A549 (cell line): ENCODE measurements around the gene MGST2. TPM values are rescaled to one million over a fixed set of nuclear protein-coding genes. Genes with fewer than 3 reads are reported as not detected.

Source experiments
- ATAC-seq, 2 experiments: fragments of 200-7000 bp in 1 of 2; fragments of >200 bp in 1 of 2; cut with Nextera tagmentation in 1 of 2; cut with Tn5 transposase in 1 of 2; 3 replicates each; pipeline versions ENCODE4 v1.8.0 to v1.9.1; 2018 to 2020; ENCODE audit warnings: mild to moderate bottlenecking in 1 of 2, moderate library complexity in 1 of 2
- CTCF ChIA-PET: fragments of 300-600 bp; sonication (Branson Sonifier 250); formaldehyde crosslinking; extraction: SDS; loops from one replicate; lab custom pipeline; 2021; ENCODE audit warnings: antibody characterized with exemption, inconsistent platforms; lab: Yijun Ruan, JAX
- POLR2A ChIA-PET: fragments of 350-600 bp; formaldehyde crosslinking; extraction: SDS; loops from one replicate; lab custom pipeline; 2021; ENCODE audit warnings: antibody characterized with exemption, inconsistent platforms; lab: Yijun Ruan, JAX
- DNase-seq, 2 experiments: peaks; one replicate each; pipeline versions ENCODE4 v3.0.0 to v3.0.0-alpha.2; 2011 to 2016; ENCODE audit warnings: low read depth in 1 of 2, low spot score in 1 of 2
- FAIRE-seq: peaks from 2 replicates; lab custom pipeline; 2011; peaks lifted over from hg19 to GRCh38; lab: Jason Lieb, UNC
- H3K27ac ChIP-seq, 2 experiments: fragments of >200 bp; sonication (Bioruptor Twin); formaldehyde crosslinking; 3 replicates each; pipeline ENCODE4 v1.5.1; 2016 to 2017
- H3K4me1 ChIP-seq: fragments of >200 bp; sonication (Bioruptor Twin); formaldehyde crosslinking; 3 replicates; pipeline ENCODE4 v1.6.1; 2016
- H3K4me2 ChIP-seq: fragments of >200 bp; sonication (Bioruptor Twin); formaldehyde crosslinking; 3 replicates; pipeline ENCODE4 v1.6.1; 2016
- H3K4me3 ChIP-seq: fragments of >200 bp; sonication (Bioruptor Twin); formaldehyde crosslinking; 3 replicates; pipeline ENCODE4 v1.5.1; 2016
- H3K9me3 ChIP-seq: fragments of >200 bp; sonication (Bioruptor Twin); formaldehyde crosslinking; 3 replicates; pipeline ENCODE4 v1.6.1; 2016
- CBX8 ChIP-seq: fragments of 200-600 bp; sonication (generic); IDR thresholded peaks from 2 replicates; pipeline ENCODE4 v1.6.1; 2016
- CHD4 ChIP-seq: fragments of 200-600 bp; sonication (generic); IDR thresholded peaks from 2 replicates; pipeline ENCODE4 v1.6.1; 2016; ENCODE audit warnings: antibody characterized with exemption, mild to moderate bottlenecking, borderline replicate concordance
- EHF ChIP-seq: fragments of 250-450 bp; sonication (Bioruptor Pico); IDR thresholded peaks from 2 replicates; pipeline ENCODE4 v1.5.0; 2020; ENCODE audit warnings: mild to moderate bottlenecking
- FOSL2 ChIP-seq, 2 experiments: fragments of 450-650 bp in 1 of 2; fragments of >200 bp in 1 of 2; sonication (Bioruptor Twin) in 1 of 2; formaldehyde crosslinking; IDR thresholded peaks; 2 replicates each; pipeline versions ENCODE4 v1.5.0 to v1.6.1; 2016 to 2020; ENCODE audit warnings: mild to moderate bottlenecking in 1 of 2, moderate library complexity in 1 of 2
- GATA3 ChIP-seq: IDR thresholded peaks from 2 replicates; pipeline ENCODE4 v1.6.1; 2012; ENCODE audit warnings: borderline replicate concordance
- HDAC2 ChIP-seq: fragments of 200-600 bp; sonication (generic); IDR thresholded peaks from 2 replicates; pipeline ENCODE4 v1.6.1; 2016
- JUN ChIP-seq, 2 experiments: fragments of >200 bp; sonication (Bioruptor Twin); formaldehyde crosslinking; IDR thresholded peaks; 2 replicates in 1 of 2; 3 replicates in 1 of 2; pipeline ENCODE4 v1.6.1; 2016 to 2017
- MAFK ChIP-seq: fragments of 450-650 bp; IDR thresholded peaks from 2 replicates; pipeline ENCODE4 v1.6.1; 2014; ENCODE audit not compliant: partially characterized antibody
- MYC ChIP-seq: IDR thresholded peaks from 2 replicates; pipeline ENCODE4 v1.6.1; 2012; ENCODE audit warnings: mild to moderate bottlenecking, inconsistent platforms, low read length, improper control_type of control experiment, borderline replicate concordance
- NFE2L2 ChIP-seq: fragments of 150-350 bp; conservative IDR thresholded peaks from 2 replicates; pipeline ENCODE4 v1.6.1; 2014; ENCODE audit warnings: low read length
- NPAS2 ChIP-seq: fragments of 250-450 bp; sonication (Bioruptor Pico); IDR thresholded peaks from 2 replicates; pipeline ENCODE4 v1.8.0; 2022; ENCODE audit warnings: mild to moderate bottlenecking, moderate library complexity, borderline replicate concordance
- PHF8 ChIP-seq: fragments of 200-600 bp; sonication (generic); IDR thresholded peaks from 2 replicates; pipeline ENCODE4 v1.6.1; 2016; ENCODE audit warnings: low read depth, mild to moderate bottlenecking, antibody characterized with exemption, moderate library complexity, borderline replicate concordance
- RAD21 ChIP-seq, 2 experiments: fragments of >200 bp in 1 of 2; sonication (Bioruptor Twin) in 1 of 2; formaldehyde crosslinking in 1 of 2; IDR thresholded peaks in 1 of 2; conservative IDR thresholded peaks in 1 of 2; 2 replicates in 1 of 2; 3 replicates in 1 of 2; pipeline ENCODE4 v1.6.1; 2012 to 2018; ENCODE audit warnings: inconsistent platforms in 1 of 2
- RARB ChIP-seq: fragments of 250-450 bp; sonication (Bioruptor Pico); IDR thresholded peaks from 2 replicates; pipeline ENCODE4 v1.8.0; 2021; ENCODE audit warnings: mild to moderate bottlenecking, moderate library complexity
- RCOR1 ChIP-seq: fragments of 150-350 bp; IDR thresholded peaks from 2 replicates; pipeline ENCODE4 v1.6.1; 2014; ENCODE audit warnings: antibody characterized with exemption, low read length, low read depth
- RFX5 ChIP-seq: fragments of 450-650 bp; IDR thresholded peaks from 2 replicates; pipeline ENCODE4 v1.7.1; 2014; ENCODE audit warnings: antibody characterized with exemption, mild to moderate bottlenecking, moderate library complexity
- RNF2 ChIP-seq: fragments of 200-600 bp; sonication (generic); IDR thresholded peaks from 2 replicates; pipeline ENCODE4 v1.6.1; 2016; ENCODE audit warnings: low read depth, mild to moderate bottlenecking, antibody characterized with exemption, moderate library complexity, borderline replicate concordance
- SMC3 ChIP-seq: fragments of >200 bp; sonication (Bioruptor Twin); formaldehyde crosslinking; IDR thresholded peaks from 3 replicates; pipeline ENCODE4 v1.6.1; 2018; ENCODE audit warnings: inconsistent platforms
- SREBF2 ChIP-seq: fragments of 450-650 bp; IDR thresholded peaks from 2 replicates; pipeline ENCODE4 v1.6.1; 2014; ENCODE audit warnings: mild to moderate bottlenecking, moderate library complexity
- ZFP36 ChIP-seq: fragments of 450-650 bp; IDR thresholded peaks from 2 replicates; pipeline ENCODE4 v1.6.1; 2014; ENCODE audit warnings: borderline replicate concordance; ENCODE audit not compliant: partially characterized antibody
- ZNF302 ChIP-seq: fragments of 250-450 bp; sonication (Bioruptor Pico); IDR thresholded peaks from 2 replicates; pipeline ENCODE4 v1.9.0; 2021; ENCODE audit warnings: inconsistent platforms, mild to moderate bottlenecking, moderate library complexity
- ZSCAN20 ChIP-seq: fragments of 250-450 bp; sonication (Bioruptor Pico); IDR thresholded peaks from 2 replicates; pipeline ENCODE4 v1.8.0; 2022; ENCODE audit warnings: mild to moderate bottlenecking, moderate library complexity
- WGBS: methylation state at CpG from one replicate; pipeline ENCODE4 v1.1.6; 2017; ENCODE audit errors: missing lambda C conversion rate; 5-methylcytosine and 5-hydroxymethylcytosine counted together
- polyA plus RNA-seq, 4 experiments: library from polyadenylated mRNA; depleted of rRNA in 3 of 4; stranded (reverse); fragments of >200 nt; fragmentation: RNase III in 1 of 4; extraction: RNeasy Plus Mini Kit Qiagen cat#74134 plus additional on column Dnase treatment in 1 of 4; gene quantifications; 2 replicates in 3 of 4; 3 replicates in 1 of 4; pipeline ENCODE4 v1.2.3, GENCODE V29; 2011 to 2017
- TF ChIP-seq, protein P1 (sequence below): fragments of 250-450 bp; sonication (Bioruptor Pico); IDR thresholded peaks from 2 replicates; pipeline ENCODE4 v1.5.0; 2020; ENCODE audit warnings: low read depth, mild to moderate bottlenecking, moderate library complexity
- TF ChIP-seq, protein P2 (sequence below): fragments of 150-350 bp; IDR thresholded peaks from 2 replicates; pipeline ENCODE4 v1.6.1; 2014; ENCODE audit warnings: low read depth, mild to moderate bottlenecking, low read length
- TF ChIP-seq, protein P3 (sequence below): fragments of >200 bp; sonication (Bioruptor Twin); formaldehyde crosslinking; IDR thresholded peaks from 3 replicates; pipeline ENCODE4 v1.5.1; 2016
- TF ChIP-seq, protein P4 (sequence below): IDR thresholded peaks from 2 replicates; pipeline ENCODE4 v1.6.1; 2012

MGST2 gene
- polyA plus RNA-seq, 2 of the 4 experiments (the other 2 are of a cell fraction) = 44.0 to 62.1 TPM

DNA sequence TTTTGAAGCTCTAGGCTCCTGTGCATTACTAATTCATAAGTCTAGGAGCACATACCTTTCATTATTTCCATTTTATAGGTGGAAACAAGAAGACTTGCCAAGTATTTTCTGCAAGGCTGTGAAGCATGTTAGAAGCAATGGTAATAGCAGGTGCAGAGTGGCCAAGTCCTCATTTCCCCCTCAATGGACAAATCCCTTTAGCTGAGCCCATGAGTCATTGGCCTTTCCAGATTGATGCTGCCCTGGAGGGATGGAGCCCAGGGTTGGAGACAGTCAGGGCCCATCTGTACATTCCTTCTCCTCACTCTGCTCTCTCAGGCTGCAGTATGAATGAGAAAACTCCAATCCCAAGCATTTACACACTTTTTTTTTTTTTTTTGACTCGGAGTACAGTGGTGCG is 6.6 kb downstream of the MGST2 start (continued):
- TF ChIP-seq ZFP36 = no peak

DNA sequence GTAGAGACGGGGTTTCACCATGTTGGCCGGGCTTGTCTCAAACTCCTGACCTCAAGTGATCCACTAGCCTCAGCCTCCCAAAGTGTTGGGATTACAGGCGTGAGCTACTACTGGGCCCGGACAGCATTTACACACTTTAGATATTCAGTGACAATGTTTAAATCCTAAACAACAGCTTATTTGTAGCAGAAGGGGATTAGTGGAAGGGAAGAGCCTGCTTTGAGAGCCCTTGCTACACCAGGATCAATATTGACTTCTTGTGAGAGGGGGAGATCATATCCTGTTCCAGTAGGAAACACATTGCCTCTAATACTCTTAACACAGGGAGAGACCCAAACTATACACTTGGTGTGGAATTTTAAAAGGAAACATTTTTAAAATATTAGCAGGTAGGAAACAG is 7.1 kb downstream of the MGST2 start:
- POLR2A ChIA-PET = no interaction called here

DNA sequence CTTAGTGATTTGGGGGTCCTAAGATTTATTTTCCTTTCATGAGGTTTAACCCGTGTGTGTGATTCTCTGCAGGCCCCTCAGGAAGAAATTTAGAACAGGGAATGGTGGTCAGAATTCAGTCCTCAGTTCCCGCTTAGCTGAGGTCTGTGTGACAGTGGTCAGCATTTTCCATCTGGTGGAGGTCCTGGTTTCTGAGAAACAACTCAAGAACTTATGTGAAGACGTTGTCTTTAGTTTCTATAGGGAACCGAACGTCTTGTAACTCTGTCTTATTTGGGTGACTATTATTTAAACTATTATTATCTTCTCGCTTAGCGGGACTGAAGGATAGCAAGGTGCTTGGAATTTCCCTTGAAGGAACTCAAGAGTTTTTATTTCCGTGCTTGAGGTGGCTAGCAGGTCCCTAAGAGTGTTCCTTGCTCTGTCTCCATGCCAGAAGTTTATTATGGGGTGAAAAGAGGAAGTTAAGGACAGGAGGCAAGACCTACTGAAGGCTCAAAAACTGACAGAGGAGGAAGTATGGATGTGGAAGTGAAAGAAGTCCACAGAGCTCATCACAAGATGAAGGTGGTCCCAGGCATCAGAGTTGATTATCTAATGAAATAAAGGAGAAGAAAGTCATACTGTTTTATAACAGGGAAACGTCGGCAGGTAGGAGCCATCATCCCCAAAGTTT is 9.4 kb downstream of the MGST2 start:
- WGBS = 93% methylated on average over 10 of the region's 10 CpGs
- DNase-seq = no peak
- no peak for FAIRE-seq
- CTCF ChIA-PET = interaction anchor here (1.3 to 2.1 kb wide), 3 partner anchors 9 to 685 kb away, joined by 3 to 8 read pairs (median 3); no protein-coding TSS in a partner anchor
- H3K4me1 ChIP-seq = no peaks in the 10 kb centered on the region
- ATAC-seq = no peak
- no peak overlapping the region for H3K4me3 ChIP-seq
- POLR2A ChIA-PET = no interaction called here
- H3K9me3 ChIP-seq = no peaks in the 10 kb centered on the region
- H3K4me2 ChIP-seq = no peak overlapping the region
- no peak overlapping the region for H3K27ac ChIP-seq
- TF ChIP-seq RFX5 (no peak), NPAS2 (no peak), RCOR1 (no peak), NFE2L2 (no peak), HDAC2 (no peak), RAD21 (conservative IDR thresholded peaks at IDR 0.05 in 1 of 2, IDR thresholded peaks at IDR 0.05 in 1 of 2) (no peak), SMC3 (no peak), CBX8 (no peak), ZSCAN20 (CRISPR knock-in tag) (no peak), MYC (no peak), GATA3 (no peak), FOSL2 (IDR thresholded peaks at IDR 0.05) (no peak), FOSL2 (CRISPR knock-in tag; IDR thresholded peaks at IDR 0.05) (no peak)
- TF ChIP-seq, protein P1, sequence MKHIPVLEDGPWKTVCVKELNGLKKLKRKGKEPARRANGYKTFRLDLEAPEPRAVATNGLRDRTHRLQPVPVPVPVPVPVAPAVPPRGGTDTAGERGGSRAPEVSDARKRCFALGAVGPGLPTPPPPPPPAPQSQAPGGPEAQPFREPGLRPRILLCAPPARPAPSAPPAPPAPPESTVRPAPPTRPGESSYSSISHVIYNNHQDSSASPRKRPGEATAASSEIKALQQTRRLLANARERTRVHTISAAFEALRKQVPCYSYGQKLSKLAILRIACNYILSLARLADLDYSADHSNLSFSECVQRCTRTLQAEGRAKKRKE (CRISPR knock-in tag) = no peak
- TF ChIP-seq, protein P2, sequence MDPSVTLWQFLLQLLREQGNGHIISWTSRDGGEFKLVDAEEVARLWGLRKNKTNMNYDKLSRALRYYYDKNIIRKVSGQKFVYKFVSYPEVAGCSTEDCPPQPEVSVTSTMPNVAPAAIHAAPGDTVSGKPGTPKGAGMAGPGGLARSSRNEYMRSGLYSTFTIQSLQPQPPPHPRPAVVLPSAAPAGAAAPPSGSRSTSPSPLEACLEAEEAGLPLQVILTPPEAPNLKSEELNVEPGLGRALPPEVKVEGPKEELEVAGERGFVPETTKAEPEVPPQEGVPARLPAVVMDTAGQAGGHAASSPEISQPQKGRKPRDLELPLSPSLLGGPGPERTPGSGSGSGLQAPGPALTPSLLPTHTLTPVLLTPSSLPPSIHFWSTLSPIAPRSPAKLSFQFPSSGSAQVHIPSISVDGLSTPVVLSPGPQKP = no peak
- TF ChIP-seq, protein P3, sequence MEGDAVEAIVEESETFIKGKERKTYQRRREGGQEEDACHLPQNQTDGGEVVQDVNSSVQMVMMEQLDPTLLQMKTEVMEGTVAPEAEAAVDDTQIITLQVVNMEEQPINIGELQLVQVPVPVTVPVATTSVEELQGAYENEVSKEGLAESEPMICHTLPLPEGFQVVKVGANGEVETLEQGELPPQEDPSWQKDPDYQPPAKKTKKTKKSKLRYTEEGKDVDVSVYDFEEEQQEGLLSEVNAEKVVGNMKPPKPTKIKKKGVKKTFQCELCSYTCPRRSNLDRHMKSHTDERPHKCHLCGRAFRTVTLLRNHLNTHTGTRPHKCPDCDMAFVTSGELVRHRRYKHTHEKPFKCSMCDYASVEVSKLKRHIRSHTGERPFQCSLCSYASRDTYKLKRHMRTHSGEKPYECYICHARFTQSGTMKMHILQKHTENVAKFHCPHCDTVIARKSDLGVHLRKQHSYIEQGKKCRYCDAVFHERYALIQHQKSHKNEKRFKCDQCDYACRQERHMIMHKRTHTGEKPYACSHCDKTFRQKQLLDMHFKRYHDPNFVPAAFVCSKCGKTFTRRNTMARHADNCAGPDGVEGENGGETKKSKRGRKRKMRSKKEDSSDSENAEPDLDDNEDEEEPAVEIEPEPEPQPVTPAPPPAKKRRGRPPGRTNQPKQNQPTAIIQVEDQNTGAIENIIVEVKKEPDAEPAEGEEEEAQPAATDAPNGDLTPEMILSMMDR = no peak

More for the DNA sequence above, 7.1 kb downstream of the MGST2 start:
- DNase-seq = no peak
- Histone ChIP-seq H3K27ac (no peak overlapping the region), H3K4me1 (no peaks in the 10 kb centered on the region), H3K4me2 (no peak overlapping the region), H3K4me3 (no peak overlapping the region), H3K9me3 (no peaks in the 10 kb centered on the region)
- 92% methylated on average over 4 of the region's 4 CpGs for WGBS
- no peak for FAIRE-seq
- CTCF ChIA-PET = interaction anchor here (1.2 to 2.0 kb wide), 3 partner anchors 15 to 68 kb away, joined by 4 to 10 read pairs (median 6); no protein-coding TSS in a partner anchor
- ATAC-seq = no peak
- TF ChIP-seq ZSCAN20 (CRISPR knock-in tag) (no peak), NFE2L2 (no peak), CHD4 (no peak), MAFK (no peak), RFX5 (no peak), PHF8 (no peak), RARB (CRISPR knock-in tag) (no peak), SREBF2 (no peak), RNF2 (no peak), GATA3 (no peak), CBX8 (no peak), JUN (IDR thresholded peaks at IDR 0.05) (no peak), EHF (CRISPR knock-in tag) (no peak), ZNF302 (CRISPR knock-in tag) (no peak)
- TF ChIP-seq, protein P3 = no peak
- TF ChIP-seq, protein P4, sequence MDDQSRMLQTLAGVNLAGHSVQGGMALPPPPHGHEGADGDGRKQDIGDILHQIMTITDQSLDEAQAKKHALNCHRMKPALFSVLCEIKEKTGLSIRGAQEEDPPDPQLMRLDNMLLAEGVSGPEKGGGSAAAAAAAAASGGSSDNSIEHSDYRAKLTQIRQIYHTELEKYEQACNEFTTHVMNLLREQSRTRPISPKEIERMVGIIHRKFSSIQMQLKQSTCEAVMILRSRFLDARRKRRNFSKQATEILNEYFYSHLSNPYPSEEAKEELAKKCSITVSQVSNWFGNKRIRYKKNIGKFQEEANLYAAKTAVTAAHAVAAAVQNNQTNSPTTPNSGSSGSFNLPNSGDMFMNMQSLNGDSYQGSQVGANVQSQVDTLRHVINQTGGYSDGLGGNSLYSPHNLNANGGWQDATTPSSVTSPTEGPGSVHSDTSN = no peak
- TF ChIP-seq, protein P2 = no peak
